Sigmoid colon (tissue), 7 donors: ENCODE measurements around the gene CACNA2D3. TPM values are rescaled to one million over a fixed set of nuclear protein-coding genes. Genes with fewer than 3 reads are reported as not detected.

ENCODE experiments used
- DNase-seq: peaks from one replicate; pipeline ENCODE4 v3.0.0-alpha.2; 2019
- H3K27ac ChIP-seq, 4 donors: fragments of 200-600 bp; sonication (generic); one replicate each; pipeline ENCODE4 v1.5.1; 2016 to 2019; ENCODE audit warnings: mild to moderate bottlenecking in 1 of 4
- H3K27me3 ChIP-seq, 3 donors: fragments of 200-600 bp; sonication (generic); one replicate each; pipeline ENCODE4 v1.5.1; 2019; ENCODE audit warnings: mild to moderate bottlenecking in 1 of 3
- H3K36me3 ChIP-seq, 4 donors: fragments of 200-600 bp; sonication (generic); one replicate each; pipeline ENCODE4 v1.5.1; 2016 to 2019
- H3K4me1 ChIP-seq, 4 donors: fragments of 200-600 bp; sonication (generic); one replicate each; pipeline ENCODE4 v1.5.1; 2017 to 2019
- H3K4me3 ChIP-seq, 4 donors: fragments of 200-600 bp; sonication (generic); one replicate each; pipeline ENCODE4 v1.5.1; 2017 to 2019; ENCODE audit warnings: mild to moderate bottlenecking in 2 of 4, moderate library complexity in 1 of 4
- H3K9me3 ChIP-seq, 4 donors: fragments of 200-600 bp in 3 of 4; sonication (generic) in 3 of 4; one replicate each; pipeline versions ENCODE4 v1.5.1 to v1.6.1; 2013 to 2019
- CTCF ChIP-seq, 4 experiments: fragments of 450-650 bp in 3 of 4; fragments of 200-600 bp in 1 of 4; IDR thresholded peaks; one replicate each; pipeline ENCODE4 v1.5.1; 2016 to 2019; ENCODE audit warnings: antibody characterized with exemption in 4 of 4, mild to moderate bottlenecking in 3 of 4, moderate library complexity in 2 of 4
- EP300 ChIP-seq, 4 donors: sonication (generic); formaldehyde crosslinking; IDR thresholded peaks; one replicate each; pipeline ENCODE4 v1.6.1; 2017; ENCODE audit warnings: antibody characterized with exemption in 4 of 4
- POLR2A ChIP-seq, 2 donors: fragments of 450-650 bp; IDR thresholded peaks; one replicate each; pipeline ENCODE4 v1.6.1; 2016; ENCODE audit warnings: antibody characterized with exemption in 2 of 2, mild to moderate bottlenecking in 2 of 2, moderate library complexity in 2 of 2
- POLR2AphosphoS5 ChIP-seq, 4 donors: sonication (generic); formaldehyde crosslinking; IDR thresholded peaks; one replicate each; pipeline ENCODE4 v1.6.1; 2017; ENCODE audit warnings: antibody characterized with exemption in 4 of 4
- WGBS, 2 donors: extraction: QIAGEN DNeasy Blood & Tissue Kit; methylation state at CpG; one replicate each; pipeline ENCODE4 v1.1.7; 2013; 5-methylcytosine and 5-hydroxymethylcytosine counted together
- intact Hi-C: fragments of 100-400 bp; cut with DNase I; formaldehyde crosslinking; loops from one replicate; pipeline ENCODE4 v1.15.1; 2023
- polyA plus RNA-seq, 3 donors: library from polyadenylated mRNA; stranded (reverse); fragments of 200-250 nt; gene quantifications; one replicate each; pipeline ENCODE4 v1.2.3, GENCODE V29; 2013
- total RNA-seq, 4 donors: library from RNA; depleted of rRNA; stranded (reverse); fragments of >200 nt; gene quantifications; one replicate each; pipeline ENCODE4 v1.1.0, GENCODE V29; 2016
- donor health status: healthy with polysubstance abuse.
- donor health status: Bipolar disorder and iron deficiency.
- donor health status: healthy.

CACNA2D3 gene
- total and polyA plus RNA-seq, 7 donors: 0.32 to 10.2 (median 4.8) TPM; not detected in 1

DNA sequence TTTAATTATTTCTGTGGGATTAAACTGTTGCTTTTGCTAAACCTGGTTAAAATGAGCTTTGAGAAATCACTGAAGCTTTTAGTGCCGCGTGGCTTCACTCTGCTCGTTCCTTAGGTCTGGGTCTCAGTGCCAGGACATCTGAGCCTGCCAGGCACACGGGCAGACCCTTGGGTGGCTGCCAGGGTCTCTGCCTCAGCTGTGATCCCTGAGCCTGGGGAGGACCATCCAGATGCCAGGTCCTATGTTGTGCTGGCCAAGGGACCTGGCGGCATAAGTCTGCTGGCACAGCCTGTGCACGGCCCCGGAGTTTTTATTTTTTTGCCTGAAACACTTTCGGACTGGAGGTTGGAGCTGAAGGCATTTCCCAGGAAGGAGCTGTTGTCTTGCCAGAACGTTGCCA is 477.4 kb downstream of the CACNA2D3 start:
- Histone ChIP-seq H3K27ac (peak overlapping the region in 1 of 4 donors; percentile 67), H3K36me3 (no peaks in the 10 kb centered on the region), H3K4me1 (peaks cover 0 to 13% (median 0%) of the 10 kb centered on the region in 4 donors), H3K4me3 (peak overlapping the region in 1 of 4 donors; percentile 19), H3K27me3 (no peaks in the 10 kb centered on the region), H3K9me3 (no peaks in the 10 kb centered on the region)
- 79 to 82% methylated on average over 9 of the region's 9 CpGs for WGBS, 2 donors
- intact Hi-C loops: no loop called here
- peak in 1 of 4 donors; percentile 19 for TF ChIP-seq POLR2AphosphoS5 (IDR thresholded peaks at IDR 0.05)
- no peak for TF ChIP-seq CTCF (IDR thresholded peaks at IDR 0.05)
- peak; percentile 69 for DNase-seq

GRCh38 chr3:54600441-54601204 is 478.3 kb downstream of the CACNA2D3 start:
- no peaks in the 10 kb centered on the region for H3K9me3 ChIP-seq
- H3K27me3 ChIP-seq: no peaks in the 10 kb centered on the region
- intact Hi-C loops: no loop called here
- 77 to 78% methylated on average over 12 of the region's 12 CpGs for WGBS, 2 donors
- peak overlapping the region in 1 of 4 donors; percentile 67 for H3K27ac ChIP-seq
- TF ChIP-seq POLR2A (IDR thresholded peaks at IDR 0.05): no peak
- no peak for TF ChIP-seq POLR2AphosphoS5 (IDR thresholded peaks at IDR 0.05)
- TF ChIP-seq CTCF (IDR thresholded peaks at IDR 0.05): no peak
- no peak for TF ChIP-seq EP300 (IDR thresholded peaks at IDR 0.05)
- DNase-seq: no peak
- H3K4me3 ChIP-seq: no peak overlapping the region
- peaks cover 0 to 13% (median 0%) of the 10 kb centered on the region in 4 donors for H3K4me1 ChIP-seq
- no peaks in the 10 kb centered on the region for H3K36me3 ChIP-seq

GRCh38 chr3:54604495-54604894 is 482.1 kb downstream of the CACNA2D3 start:
- Histone ChIP-seq H3K4me1 (peaks cover 0 to 17% (median 3%) of the 10 kb centered on the region in 4 donors), H3K27ac (no peak overlapping the region), H3K36me3 (no peaks in the 10 kb centered on the region), H3K27me3 (no peaks in the 10 kb centered on the region), H3K4me3 (no peak overlapping the region), H3K9me3 (no peaks in the 10 kb centered on the region)
- no peak for TF ChIP-seq CTCF (IDR thresholded peaks at IDR 0.05)
- intact Hi-C loops: no loop called here
- no peak for DNase-seq
- WGBS, 2 donors: 90 to 92% methylated on average over 4 of the region's 4 CpGs

GRCh38 chr3:54608041-54608440 is 485.7 kb downstream of the CACNA2D3 start:
- Histone ChIP-seq H3K36me3 (no peaks in the 10 kb centered on the region), H3K4me1 (peaks cover 0 to 6% (median 3%) of the 10 kb centered on the region in 4 donors), H3K4me3 (no peak overlapping the region), H3K9me3 (no peaks in the 10 kb centered on the region), H3K27me3 (no peaks in the 10 kb centered on the region), H3K27ac (no peak overlapping the region)
- no peak for DNase-seq
- intact Hi-C loops: no loop called here
- TF ChIP-seq POLR2A (IDR thresholded peaks at IDR 0.05) (no peak), POLR2AphosphoS5 (IDR thresholded peaks at IDR 0.05) (no peak), CTCF (IDR thresholded peaks at IDR 0.05) (no peak)

GRCh38 chr3:54619053-54619452 is 496.7 kb downstream of the CACNA2D3 start:
- Histone ChIP-seq H3K9me3 (no peaks in the 10 kb centered on the region), H3K27me3 (no peaks in the 10 kb centered on the region), H3K4me3 (no peak overlapping the region), H3K27ac (no peak overlapping the region), H3K4me1 (no peaks in the 10 kb centered on the region), H3K36me3 (no peaks in the 10 kb centered on the region)
- intact Hi-C loops: no loop called here
- TF ChIP-seq POLR2A (IDR thresholded peaks at IDR 0.05) (no peak), EP300 (IDR thresholded peaks at IDR 0.05) (no peak), POLR2AphosphoS5 (IDR thresholded peaks at IDR 0.05) (no peak), CTCF (IDR thresholded peaks at IDR 0.05) (no peak)
- WGBS, 2 donors: 88% methylated on average over 4 of the region's 4 CpGs
- DNase-seq: no peak
